ENCODE data around the gene NFASC.

The NFASC gene

GRCh38 chr1:204859861-204860267 lies 10.8 kb upstream of the NFASC start:
- no peak for DNase-seq (ENCODE audit: low read depth)

GRCh38 chr1:204863024-204863423 lies 7.6 kb upstream of the NFASC start:
- no peak for DNase-seq (ENCODE audit: low read depth)

DNA sequence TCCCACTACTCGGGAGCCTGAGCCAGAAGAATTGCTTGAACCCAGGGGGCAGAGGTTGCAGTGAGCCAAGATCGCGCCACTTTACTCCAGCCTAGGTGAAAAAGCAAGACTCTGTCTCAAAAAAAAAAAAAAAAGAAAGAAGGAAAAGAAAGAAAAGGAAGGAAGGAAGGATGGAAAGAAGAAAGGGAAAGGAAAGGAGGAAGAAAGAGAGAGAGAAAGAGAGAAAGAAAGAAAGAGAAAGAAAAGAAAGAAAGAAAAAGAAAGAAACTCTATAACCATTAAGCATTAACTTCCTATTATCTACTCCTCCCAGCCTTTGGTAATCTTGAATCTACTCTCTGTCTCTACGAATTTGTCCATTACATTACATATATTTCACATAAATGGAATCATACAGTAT lies 6.9 kb upstream of the NFASC start:
- DNase-seq (ENCODE audit: low read depth): no peak

DNA sequence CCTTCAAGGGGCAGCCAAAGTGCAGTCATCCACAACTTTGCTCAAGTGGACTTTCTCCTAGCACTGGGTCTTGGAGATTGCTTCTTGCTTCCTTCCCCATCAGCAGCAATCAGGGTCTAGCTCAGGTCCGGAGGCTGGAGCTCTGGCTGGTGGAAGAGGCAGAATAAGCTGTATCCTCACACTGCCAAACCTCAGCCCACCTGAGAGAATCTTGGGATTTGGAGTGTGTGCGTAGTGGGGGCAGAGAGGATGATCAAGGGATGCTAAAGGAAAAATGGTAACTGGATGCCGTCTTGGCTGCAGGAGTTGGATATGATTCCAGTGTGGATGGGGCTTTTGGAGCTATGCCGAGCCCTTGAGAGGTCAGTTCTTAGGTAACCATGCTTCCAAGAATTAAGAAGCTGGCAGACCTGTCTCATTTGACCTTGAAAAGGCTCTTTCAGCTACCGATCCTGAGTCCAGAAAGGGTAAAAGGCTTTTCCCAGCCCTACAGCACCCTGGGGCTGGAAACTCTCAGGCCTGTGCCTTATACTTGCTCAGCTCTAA lies 4.5 kb upstream of the NFASC start:
- DNase-seq (ENCODE audit: low read depth): no peak

DNA sequence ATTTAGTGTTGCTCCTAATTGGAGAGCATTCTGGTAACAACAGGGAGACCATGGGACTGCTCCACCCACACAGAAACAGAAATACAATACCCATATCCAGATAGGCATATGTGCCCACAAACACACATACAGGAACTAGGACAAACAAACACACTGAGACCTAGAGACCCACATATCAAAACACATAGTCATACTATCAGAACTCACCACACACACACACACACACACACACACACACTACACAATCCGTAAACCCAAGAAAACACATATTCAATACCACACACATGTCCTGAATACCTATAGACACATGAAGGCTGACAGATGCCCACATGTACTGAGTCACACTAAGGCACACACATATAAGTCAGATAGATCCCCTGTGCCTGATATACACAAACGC lies 3.5 kb upstream of the NFASC start:
- DNase-seq (ENCODE audit: low read depth): no peak

DNA sequence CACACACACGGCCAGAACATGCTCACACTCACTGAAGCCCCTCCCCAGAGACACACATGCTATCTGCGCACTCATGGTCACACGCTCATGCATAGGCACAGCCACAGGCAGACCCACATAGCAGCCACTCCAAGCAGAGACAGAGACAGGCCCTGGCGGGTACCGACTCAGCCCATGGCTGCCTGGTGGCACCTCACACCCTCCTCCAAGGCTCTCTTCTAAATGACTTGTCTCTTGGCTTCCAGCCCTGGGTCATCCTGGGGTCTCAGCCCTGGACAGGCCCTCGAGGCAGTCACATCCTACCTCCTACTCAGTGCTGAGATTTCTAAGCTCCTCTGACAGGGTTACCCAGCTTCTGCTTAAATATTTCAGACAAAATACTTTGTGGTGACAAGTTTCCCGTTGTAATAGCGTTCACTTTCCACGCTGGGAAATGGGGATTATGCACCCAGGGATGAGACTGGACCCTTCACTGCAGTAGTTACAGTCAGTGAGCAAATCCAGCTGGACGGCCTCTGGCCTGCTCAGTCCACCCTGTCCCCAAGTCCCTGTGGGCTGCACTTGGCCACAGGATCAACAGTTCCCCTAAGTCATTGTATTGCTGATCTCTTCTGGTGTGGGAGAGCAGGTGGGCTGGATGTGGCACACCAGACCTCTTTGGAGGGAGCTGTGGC lies 2.9 kb upstream of the NFASC start:
- no peak for DNase-seq (ENCODE audit: low read depth)

DNA sequence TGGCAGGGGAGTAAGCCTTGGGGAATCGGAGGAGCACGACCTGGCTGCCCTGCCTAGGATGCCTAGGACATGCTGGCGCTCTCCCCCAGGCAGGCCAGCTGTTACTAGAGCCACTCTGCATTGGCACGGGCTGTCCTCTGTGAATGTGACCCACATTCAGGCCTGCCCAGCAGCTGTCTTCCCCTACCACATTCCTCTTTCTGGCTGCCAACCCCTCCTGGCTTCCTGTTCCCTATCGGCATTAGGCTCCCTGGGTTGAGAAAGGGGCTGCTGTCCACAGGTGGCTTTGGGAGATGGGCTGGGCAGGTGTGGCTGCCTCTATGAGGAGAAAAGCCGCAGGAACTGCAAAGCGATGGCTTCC lies 2.3 kb upstream of the NFASC start:
- no peak for DNase-seq (ENCODE audit: low read depth)

DNA sequence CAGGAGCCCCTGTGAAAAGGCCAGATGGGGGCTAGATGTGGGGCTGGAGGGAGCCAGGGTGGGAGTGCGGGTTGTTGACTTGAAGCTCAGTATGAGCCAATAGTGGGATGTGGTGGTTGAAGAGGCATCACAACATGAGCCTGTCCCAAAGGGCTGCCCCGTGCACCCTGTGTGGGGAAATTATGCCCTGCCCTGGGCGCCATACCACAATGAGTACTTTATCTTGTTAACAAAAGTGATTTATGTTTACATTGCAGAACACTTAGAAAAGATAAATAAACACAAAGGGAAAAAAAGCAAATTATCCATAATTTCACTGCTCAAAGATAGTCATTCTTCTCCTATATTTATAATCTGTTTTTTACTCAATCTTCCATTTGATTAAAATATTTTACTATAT lies 1.6 kb upstream of the NFASC start:
- DNase-seq (ENCODE audit: low read depth): no peak

DNA sequence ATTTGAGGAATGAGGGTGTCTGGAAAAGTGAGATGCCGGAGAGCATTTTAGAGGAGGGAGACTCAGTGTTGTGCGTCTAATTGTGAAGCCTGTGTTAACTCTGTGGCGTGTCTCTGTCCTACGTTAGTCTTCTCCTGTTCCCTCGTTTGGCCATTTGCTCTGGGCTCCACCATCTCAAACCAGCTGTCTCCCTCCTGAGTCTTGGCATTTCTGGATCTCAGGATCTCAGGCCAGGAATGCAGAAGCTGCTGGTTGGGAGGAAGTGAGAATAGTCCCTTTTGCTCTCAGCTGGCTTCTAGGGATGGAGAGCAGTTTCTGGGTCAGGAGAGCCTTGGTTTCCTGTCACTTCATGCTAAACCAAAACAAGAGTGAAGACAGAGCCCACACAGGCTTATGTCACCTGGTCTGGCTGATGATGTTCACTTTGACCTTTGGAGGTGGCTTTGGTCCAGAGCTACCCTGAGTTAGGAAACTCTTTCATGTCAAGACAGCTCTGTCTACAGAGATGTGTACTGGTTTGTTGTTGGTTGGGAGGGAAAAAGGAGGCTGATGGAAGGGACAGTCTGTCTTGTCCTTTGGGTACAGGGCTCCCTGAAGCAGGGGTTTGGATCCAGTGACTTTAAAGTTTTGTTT lies 859 bp downstream of the NFASC start:
- no peak for DNase-seq (ENCODE audit: low read depth)

DNA sequence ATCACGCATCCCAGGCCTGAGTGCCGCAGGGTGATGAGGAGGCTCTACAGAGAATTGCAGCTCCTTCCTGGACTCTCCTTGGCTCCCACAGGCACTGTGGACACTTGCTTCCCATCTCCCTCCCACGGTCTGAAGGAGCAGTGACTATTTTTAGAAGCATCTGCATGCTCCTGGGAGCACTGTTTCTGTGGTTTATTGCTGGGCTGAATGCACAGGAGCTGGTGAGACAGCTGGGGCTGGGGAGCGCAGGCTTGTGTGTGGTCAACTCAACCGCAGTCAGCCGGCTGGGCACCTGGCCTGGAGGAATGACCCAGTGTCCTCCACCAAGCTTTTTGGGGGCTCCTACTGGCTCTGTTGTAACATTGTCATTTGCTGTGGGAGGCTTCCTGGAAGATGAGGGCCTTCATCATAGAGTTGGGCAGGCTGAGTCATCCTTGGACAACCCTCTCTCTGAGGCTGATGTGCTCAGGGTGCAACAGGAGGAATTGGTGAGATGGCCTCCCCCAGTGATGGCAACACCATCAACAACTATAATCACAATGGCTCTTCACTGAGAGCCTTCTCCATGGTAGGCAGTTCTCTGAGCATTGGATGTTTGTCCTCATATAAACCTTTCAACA lies 1.7 kb downstream of the NFASC start:
- no peak for DNase-seq (ENCODE audit: low read depth)

GRCh38 chr1:204873176-204873575 lies 2.5 kb downstream of the NFASC start:
- DNase-seq (ENCODE audit: low read depth): no peak

DNA sequence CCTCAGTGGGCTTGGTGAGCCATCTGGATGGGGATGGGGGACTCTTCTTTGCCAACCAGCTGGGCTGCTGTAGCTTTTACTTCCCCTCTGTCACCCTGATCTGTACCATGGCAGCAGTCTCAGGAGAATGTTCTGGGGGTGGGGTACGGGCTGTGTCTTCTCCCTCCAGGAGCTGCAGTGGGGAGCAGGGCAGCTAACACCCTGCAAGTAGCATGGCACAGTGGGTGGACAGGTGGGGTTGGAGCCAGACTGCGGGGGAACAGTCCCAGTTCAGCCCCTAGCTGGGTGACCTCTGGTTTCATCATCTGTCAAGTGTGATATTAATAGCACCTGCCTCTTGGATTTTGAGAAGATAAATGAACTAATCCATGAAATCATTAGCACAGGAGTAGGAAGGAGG lies 3.1 kb downstream of the NFASC start:
- DNase-seq (ENCODE audit: low read depth): no peak

- no peak for DNase-seq (ENCODE audit: low read depth)
Measured at GRCh38 chr1:204874274-204874673, 3.6 kb downstream of the NFASC start.

GRCh38 chr1:204875255-204875654 lies 4.6 kb downstream of the NFASC start:
- DNase-seq (ENCODE audit: low read depth): no peak

DNA sequence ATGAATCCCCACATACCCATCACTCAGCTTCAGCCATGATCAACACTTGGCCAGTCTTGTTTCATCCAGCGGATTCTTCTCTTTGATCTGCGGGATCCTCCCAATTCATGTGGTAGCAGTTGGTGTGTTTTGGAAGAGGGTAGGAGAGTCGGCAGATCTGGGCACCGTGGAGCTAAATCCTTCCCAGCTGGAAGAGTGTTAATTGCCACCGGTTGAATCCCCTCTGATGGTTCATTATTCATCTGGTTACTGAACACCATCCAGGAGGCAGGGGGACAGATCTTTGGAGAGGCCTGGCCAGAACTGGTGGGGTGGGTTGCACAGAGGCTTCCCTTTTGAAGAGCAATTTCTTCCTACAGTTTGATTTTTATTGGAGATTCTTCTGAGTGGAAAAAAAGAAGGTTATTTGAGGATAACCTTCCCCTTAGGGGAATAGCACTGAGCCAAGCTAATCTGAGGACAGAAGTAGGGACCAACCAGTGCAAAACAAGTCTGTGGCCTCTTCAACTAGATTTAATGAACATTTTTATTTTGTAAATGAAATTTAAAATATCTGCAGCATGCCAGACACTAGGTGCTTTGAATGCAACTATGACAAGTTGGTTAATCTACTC lies 8.1 kb downstream of the NFASC start:
- DNase-seq (ENCODE audit: low read depth): no peak

DNA sequence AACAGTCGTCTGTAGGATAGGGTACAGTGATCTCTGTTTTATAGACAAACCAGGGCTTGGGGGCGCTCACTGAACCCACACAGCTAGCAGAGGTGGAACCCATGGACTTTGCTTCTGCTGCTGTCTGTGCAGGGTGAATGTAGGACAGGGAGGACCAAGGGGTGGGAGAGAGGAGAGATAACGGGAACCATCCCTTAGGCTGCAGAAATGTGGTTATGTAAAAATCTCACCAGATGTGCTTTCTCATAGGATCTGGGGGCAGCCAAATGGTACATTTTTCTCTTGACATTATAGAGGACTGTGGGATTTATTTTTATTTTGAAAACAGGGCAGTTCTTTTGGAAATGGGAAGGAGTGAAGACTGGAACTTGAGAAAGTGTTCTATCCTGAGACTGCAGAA lies 8.7 kb downstream of the NFASC start:
- DNase-seq (ENCODE audit: low read depth): no peak

DNA sequence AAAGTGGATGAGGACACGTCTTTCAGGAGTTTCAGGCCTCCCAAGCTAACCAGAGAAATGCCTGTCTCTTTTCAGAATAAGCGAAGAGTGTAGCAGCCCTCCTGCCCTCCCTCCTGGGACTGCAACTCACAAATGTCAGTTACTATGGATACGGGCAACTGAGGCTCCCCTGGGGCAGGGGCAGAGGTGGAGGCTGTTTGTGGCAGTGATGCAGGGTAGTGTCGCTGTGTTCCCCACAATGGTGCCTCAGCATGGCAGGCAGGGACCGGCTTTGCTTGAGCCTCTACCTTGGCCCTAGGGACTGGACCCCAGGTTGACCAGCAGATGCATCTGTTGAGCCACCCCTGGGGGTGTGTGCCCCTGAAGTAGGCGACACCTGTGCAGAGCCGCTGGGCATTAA lies 10.2 kb downstream of the NFASC start:
- DNase-seq (ENCODE audit: low read depth): no peak

GRCh38 chr1:204882479-204882878 lies 11.8 kb downstream of the NFASC start:
- DNase-seq (ENCODE audit: low read depth): no peak

DNA sequence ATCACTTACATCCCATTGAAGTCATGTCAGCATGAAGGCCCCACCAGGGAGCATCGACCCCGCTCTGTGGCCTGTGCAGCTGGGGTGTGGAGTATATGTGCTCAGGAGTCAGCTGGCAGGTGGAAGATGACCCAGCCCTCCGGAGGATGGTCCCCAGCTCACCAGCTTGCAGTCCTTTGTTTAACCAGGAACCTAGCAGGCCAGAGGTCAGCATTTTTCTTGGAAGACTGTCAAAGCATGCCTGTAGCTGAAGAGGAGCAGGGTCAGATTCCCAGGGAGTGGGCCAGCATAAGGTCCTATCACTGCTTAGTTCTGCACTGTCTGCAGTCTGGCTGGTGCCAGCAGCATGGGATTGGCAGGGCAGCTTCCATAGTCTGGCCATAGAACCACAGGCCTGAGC lies 12.7 kb downstream of the NFASC start:
- DNase-seq (ENCODE audit: low read depth): no peak

DNA sequence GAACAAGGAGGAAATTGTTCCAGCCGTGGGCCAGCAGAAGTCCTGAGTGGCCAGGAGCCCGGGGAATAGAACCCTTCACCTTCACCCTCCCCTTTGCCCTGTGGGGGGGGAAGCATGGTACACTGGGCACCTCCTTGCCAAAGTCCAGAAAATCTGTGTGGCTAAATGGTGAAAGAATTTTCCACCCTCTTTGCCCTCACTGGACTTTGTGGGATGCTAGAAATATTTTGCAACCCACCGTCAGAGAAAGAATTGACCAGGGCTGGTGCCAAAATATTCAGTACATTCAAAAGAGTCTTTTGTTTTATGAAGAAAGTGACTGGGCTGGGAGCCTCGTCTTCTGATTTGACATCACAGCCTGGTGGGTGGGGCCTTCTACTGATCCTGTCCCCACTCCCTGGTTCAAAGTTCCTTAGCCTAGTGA lies 14.6 kb downstream of the NFASC start:
- DNase-seq (ENCODE audit: low read depth): no peak

DNA sequence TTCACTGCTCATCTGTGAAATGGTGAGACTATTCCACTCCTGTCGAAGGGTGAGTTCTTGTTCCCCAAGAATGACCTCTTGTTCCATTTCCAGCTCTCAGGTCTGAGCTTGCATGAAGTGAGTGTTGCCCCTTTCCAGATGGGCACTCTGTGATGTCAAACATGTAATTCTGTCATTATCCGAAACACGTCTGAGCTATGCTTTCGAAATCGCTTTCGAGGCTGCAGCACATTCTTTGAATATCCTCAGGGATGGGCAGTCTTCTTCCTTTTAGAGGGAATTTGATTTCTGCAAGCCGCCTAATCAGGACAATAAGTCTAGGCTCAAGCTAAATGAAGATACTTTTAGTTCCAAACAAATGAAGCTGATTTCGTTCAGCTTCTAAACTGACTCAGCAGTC lies 15.1 kb downstream of the NFASC start:
- no peak for DNase-seq (ENCODE audit: low read depth)

- DNase-seq (ENCODE audit: low read depth): no peak
Measured at GRCh38 chr1:204887846-204888245, 17.2 kb downstream of the NFASC start.

GRCh38 chr1:204888294-204888693 lies 17.6 kb downstream of the NFASC start:
- no peak for DNase-seq (ENCODE audit: low read depth)
